ENCODE measurements around the gene TMEM50A. TPM values are rescaled to one million over a fixed set of nuclear protein-coding genes. Genes with fewer than 3 reads are reported as not detected.
"Not testable (repeated sequence)": the region's sequence is repeated elsewhere in the genome, so short reads cannot be mapped to it uniquely, and the experiment has no call there.

Gene TMEM50A
- polyA plus RNA-seq, 12 donors, result 58.7 to 79.8 (median 68.9) TPM; not detected in 1

DNA sequence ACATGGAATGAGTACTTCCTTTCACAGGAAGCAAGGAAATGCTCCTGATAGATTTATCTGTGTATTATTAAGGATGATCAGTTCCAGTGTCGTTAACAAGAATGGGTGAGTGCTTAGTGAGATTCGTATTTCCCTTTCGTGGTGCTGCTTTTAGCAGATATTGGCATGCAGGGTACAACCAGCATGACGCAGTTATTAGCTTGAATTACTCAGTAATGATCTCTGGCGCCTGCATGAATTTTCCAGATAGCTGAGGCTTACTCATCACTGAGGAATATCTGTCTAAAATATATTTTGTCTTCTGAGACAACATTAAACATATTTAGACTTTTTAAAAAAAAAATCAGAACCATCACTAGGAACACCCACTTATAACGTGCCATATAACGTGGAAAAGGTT lies 33.6 kb downstream of the TMEM50A start:
- DNase-seq, result not testable (repeated sequence)

DNA sequence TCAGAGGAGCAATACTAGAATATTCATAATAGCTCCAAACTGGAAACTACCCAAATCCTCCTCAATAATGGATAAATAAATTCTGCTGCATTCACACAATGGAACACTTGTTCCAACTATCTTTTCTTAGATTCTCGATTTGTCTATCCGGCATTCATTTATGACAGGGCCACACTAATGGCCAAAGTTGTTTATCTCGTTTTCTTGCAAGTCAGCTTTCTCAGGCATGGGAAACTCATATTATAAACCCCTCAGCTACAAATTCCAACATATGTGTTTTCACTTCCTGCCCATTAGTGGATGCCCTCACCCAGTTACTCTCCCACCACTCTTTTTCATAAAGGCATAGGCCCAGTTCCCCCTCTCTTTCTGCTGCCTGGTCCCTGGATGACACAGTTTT lies 40.2 kb downstream of the TMEM50A start:
- DNase-seq, result not testable (repeated sequence)

- not testable (repeated sequence) for DNase-seq
Measured at GRCh38 chr1:25382543-25382942, 44.4 kb downstream of the TMEM50A start.

- DNase-seq, result not testable (repeated sequence)
Measured at GRCh38 chr1:25383090-25383489, 45.0 kb downstream of the TMEM50A start.

GRCh38 chr1:25383875-25384274 lies 45.7 kb downstream of the TMEM50A start:
- not testable (repeated sequence) for DNase-seq

DNA sequence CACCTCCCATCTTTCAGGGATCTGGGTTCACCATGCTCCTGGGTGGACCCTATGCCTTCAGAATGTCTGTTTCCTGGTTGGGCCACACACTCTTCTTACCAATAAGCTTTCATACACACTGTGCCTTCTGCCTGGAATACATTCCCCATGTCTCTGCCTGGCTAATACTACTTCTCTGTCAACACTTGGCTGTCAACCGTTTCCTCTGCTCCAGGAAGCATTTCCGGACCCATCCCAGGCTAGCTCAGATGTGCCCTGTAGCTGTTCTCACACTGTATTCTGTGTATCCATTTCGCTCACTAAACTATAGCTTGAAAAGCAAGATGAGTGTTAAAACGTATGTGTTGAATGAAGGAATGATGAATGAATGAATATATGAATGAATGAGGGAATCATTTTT lies 49.0 kb downstream of the TMEM50A start:
- DNase-seq, result not testable (repeated sequence)

- not testable (repeated sequence) for DNase-seq
Measured at GRCh38 chr1:25388691-25389090, 50.6 kb downstream of the TMEM50A start.

GRCh38 chr1:25389721-25390120 lies 51.6 kb downstream of the TMEM50A start:
- DNase-seq, result not testable (repeated sequence)

- DNase-seq, result no peak
Measured at GRCh38 chr1:25392841-25393240, 54.7 kb downstream of the TMEM50A start.

- not testable (repeated sequence) for DNase-seq
Measured at GRCh38 chr1:25397549-25397948, 59.4 kb downstream of the TMEM50A start.

DNA sequence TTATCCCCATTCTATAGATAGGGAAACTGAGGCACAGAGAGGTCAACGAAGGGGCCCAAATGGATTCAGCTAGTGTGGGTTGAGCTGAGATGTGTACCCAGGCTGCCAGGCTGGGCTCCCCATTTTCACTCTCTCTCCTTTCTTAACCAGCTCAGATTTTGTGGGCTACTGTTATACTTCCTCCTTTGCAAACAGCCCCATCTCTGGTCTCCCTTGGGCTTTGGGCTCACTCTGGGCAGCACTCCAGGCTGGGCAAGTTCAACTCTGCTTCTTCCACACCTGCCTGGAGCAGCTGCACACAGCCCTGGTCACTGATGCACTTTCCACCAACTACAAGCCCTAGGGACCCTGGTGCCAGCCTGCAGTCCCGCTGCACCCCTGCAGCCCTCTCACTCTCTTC lies 59.9 kb downstream of the TMEM50A start:
- not testable (repeated sequence) for DNase-seq

GRCh38 chr1:25402947-25403803 lies 65.0 kb downstream of the TMEM50A start:
- not testable (repeated sequence) for DNase-seq

- not testable (repeated sequence) for DNase-seq
Measured at GRCh38 chr1:25405731-25406305, 67.7 kb downstream of the TMEM50A start.

- DNase-seq, result not testable (repeated sequence)
Measured at GRCh38 chr1:25409641-25410427, 71.7 kb downstream of the TMEM50A start.

Other genes starting within 250 kb of the TMEM50A start
- gene SYF2, start 105.8 kb upstream of the TMEM50A start, polyA plus RNA-seq (ENCODE audit: insufficient read length in 12 of 12), result 10 to 100 TPM in 11 of 12 donors, not detected in 1; 46.9 to 72.6 (median 55.0) TPM
- gene RSRP1, start 90.9 kb upstream of the TMEM50A start, polyA plus RNA-seq (ENCODE audit: insufficient read length in 12 of 12), result 100 to 1,000 TPM in 3 of 12 donors, 10 to 100 TPM in 8, not detected in 1; 40.4 to 140 (median 74.6) TPM
- 1 to 10 TPM in 1 of 12 donors, under 1 TPM in 9, not detected in 2; 0.14 to 1.1 (median 0.71) TPM for gene RHD, start 65.8 kb upstream of the TMEM50A start, polyA plus RNA-seq (ENCODE audit: insufficient read length in 12 of 12)
- gene RHCE, start 82.5 kb downstream of the TMEM50A start, polyA plus RNA-seq (ENCODE audit: insufficient read length in 12 of 12), result 1 to 10 TPM in 7 of 12 donors, under 1 TPM in 3, not detected in 2; 0.42 to 2.9 (median 1.0) TPM
- 10 to 100 TPM in 11 of 12 donors, not detected in 1; 16.5 to 25.2 (median 20.0) TPM for gene MACO1, start 92.6 kb downstream of the TMEM50A start, polyA plus RNA-seq (ENCODE audit: insufficient read length in 12 of 12)
- gene LDLRAP1, start 205.3 kb downstream of the TMEM50A start, polyA plus RNA-seq (ENCODE audit: insufficient read length in 12 of 12), result 10 to 100 TPM in 11 of 12 donors, not detected in 1; 10.2 to 20.0 (median 13.4) TPM